ENCODE measurements around the gene SEMA4G.

DNA sequence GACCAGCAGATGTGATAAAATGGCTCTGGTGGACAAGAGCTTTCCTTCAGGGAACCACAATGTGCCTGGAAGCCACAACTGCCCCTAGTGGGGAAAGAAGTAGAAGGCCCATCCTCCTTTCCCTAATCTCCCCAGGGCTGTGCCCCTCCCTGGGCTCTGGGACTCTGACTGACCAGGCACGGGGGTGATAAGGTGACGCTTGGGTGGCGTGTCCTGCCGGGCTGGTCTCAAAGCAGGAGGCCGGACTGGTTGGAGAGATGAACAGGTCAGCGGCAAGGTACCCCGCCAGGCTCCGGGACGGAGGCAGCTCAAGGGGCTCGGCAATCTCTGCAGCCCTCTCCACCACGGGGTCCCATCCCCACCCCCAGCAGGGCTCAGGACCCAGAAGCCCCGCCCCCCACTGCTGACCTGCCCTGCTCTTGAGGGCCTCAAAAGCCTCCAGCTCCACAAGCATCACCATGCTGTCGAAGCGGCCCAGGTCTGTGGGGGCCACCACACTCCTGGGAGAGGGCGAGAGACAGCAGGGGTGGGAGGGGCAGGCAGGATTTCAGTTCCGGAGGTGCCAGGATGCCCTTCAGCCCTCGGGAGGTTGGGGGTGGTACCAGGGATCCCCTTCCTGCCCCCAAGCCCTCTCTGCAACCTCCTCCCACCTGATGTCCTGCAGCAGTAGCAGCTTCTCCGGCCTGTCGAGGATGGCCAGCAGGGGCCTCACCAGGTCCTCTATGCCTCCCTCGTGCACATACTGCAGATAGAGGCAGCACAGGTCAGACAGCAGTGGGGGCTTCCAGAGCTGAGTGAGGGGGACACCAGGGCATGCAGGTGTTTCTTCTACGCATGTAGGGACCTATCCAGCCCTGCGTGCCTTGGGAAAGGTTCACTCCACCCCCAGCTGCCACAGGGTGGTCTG is 42.5 kb downstream of the SEMA4G start:
- TF ChIP-seq, protein P1, sequence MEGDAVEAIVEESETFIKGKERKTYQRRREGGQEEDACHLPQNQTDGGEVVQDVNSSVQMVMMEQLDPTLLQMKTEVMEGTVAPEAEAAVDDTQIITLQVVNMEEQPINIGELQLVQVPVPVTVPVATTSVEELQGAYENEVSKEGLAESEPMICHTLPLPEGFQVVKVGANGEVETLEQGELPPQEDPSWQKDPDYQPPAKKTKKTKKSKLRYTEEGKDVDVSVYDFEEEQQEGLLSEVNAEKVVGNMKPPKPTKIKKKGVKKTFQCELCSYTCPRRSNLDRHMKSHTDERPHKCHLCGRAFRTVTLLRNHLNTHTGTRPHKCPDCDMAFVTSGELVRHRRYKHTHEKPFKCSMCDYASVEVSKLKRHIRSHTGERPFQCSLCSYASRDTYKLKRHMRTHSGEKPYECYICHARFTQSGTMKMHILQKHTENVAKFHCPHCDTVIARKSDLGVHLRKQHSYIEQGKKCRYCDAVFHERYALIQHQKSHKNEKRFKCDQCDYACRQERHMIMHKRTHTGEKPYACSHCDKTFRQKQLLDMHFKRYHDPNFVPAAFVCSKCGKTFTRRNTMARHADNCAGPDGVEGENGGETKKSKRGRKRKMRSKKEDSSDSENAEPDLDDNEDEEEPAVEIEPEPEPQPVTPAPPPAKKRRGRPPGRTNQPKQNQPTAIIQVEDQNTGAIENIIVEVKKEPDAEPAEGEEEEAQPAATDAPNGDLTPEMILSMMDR (IDR thresholded peaks at IDR 0.05): peak; percentile 12; the same call in 1 of the 2 replicates
- TF ChIP-seq ZFX (IDR thresholded peaks at IDR 0.05; ENCODE audit: borderline replicate concordance): no peak

Data from 22Rv1 (cell line).